ENCODE results near the gene SLC6A7. TPM values are rescaled to one million over a fixed set of nuclear protein-coding genes. Genes with fewer than 3 reads are reported as not detected.
"Not testable (repeated sequence)": the region's sequence is repeated elsewhere in the genome, so short reads cannot be mapped to it uniquely, and the experiment has no call there.

Gene SLC6A7
- polyA plus RNA-seq, 1 donor from 2014 or later = not detected

DNA sequence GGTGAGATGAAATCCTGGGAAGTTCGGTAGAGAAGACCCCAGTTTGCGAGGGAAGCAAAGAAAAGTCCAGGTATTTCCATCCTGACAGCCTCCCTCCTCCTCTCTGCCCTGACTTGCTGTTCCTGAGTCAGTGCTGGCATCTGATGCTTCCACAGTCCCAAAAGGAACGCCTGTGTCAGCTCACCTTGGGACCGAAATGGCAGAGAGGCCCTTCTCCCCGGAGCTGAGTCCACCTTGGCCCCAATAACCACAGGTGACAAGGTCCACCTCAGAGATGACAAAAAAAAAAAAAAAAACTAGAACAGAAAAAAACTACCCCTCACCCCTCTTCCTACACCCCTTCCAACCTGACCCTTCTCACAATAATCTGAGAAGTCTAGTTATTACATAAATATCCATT lies 31.6 kb downstream of the SLC6A7 start:
- Mint-ChIP-seq H3K27ac (no peak overlapping the region), H3K4me3 (no peak overlapping the region), H3K4me1 (peaks cover 0 to 2% (median 0%) of the 10 kb centered on the region in 3 donors), H3K9me3 (no peaks in the 10 kb centered on the region), H3K27me3 (peaks cover 10% of the 10 kb centered on the region), H3K36me3 (no peaks in the 10 kb centered on the region)

GRCh38 chr5:150222906-150223305 lies 33.0 kb downstream of the SLC6A7 start:
- H3K27ac Mint-ChIP-seq = no peak overlapping the region
- H3K36me3 Mint-ChIP-seq = no peaks in the 10 kb centered on the region
- H3K4me1 Mint-ChIP-seq = peaks cover 0 to 2% (median 0%) of the 10 kb centered on the region in 3 donors
- H3K4me3 Mint-ChIP-seq = no peak overlapping the region
- peaks cover 5% of the 10 kb centered on the region for H3K27me3 Mint-ChIP-seq
- H3K9me3 Mint-ChIP-seq = no peaks in the 10 kb centered on the region

GRCh38 chr5:150223474-150223873 lies 33.6 kb downstream of the SLC6A7 start:
- no peak overlapping the region for H3K27ac Mint-ChIP-seq
- H3K27me3 Mint-ChIP-seq = peaks cover 3% of the 10 kb centered on the region
- H3K4me1 Mint-ChIP-seq = no peaks in the 10 kb centered on the region
- H3K9me3 Mint-ChIP-seq = no peaks in the 10 kb centered on the region
- H3K36me3 Mint-ChIP-seq = no peaks in the 10 kb centered on the region
- no peak overlapping the region for H3K4me3 Mint-ChIP-seq

DNA sequence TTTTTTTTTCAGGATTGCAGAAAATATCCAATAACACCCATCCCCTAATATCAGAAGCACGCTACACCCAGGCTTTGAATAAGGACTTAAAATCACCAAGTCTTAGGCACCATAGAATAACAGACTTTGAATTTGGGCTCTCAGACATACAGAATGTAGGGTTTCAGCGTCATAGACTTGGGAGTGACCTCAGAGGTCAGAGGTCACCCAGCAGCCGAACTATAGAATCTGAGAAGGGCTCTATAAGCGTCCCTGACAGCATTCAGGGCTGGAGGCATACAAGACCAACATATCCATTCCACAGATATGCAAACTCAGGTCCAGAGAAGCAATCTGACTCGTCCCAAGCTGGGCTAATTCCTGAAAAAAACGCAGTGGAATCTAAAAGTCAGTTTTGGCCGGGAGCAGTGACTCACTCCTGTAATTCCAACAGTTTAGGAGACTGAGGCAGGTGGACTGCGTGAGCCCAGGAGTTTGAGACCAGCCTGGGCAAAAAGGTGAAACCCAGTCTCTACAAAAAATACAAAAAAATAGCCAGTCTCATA lies 34.7 kb downstream of the SLC6A7 start:
- Mint-ChIP-seq H3K4me1 (no peaks in the 10 kb centered on the region), H3K9me3 (no peaks in the 10 kb centered on the region), H3K4me3 (no peak overlapping the region), H3K36me3 (no peaks in the 10 kb centered on the region), H3K27me3 (peaks cover 3% of the 10 kb centered on the region), H3K27ac (no peak overlapping the region)

GRCh38 chr5:150227036-150227435 lies 37.2 kb downstream of the SLC6A7 start:
- Mint-ChIP-seq H3K4me3 (no peak overlapping the region), H3K4me1 (no peaks in the 10 kb centered on the region), H3K9me3 (peaks cover 0 to 2% (median 0%) of the 10 kb centered on the region in 3 donors), H3K36me3 (no peaks in the 10 kb centered on the region), H3K27me3 (peaks cover 6% of the 10 kb centered on the region), H3K27ac (no peak overlapping the region)

GRCh38 chr5:150227606-150228273 lies 37.9 kb downstream of the SLC6A7 start:
- Mint-ChIP-seq H3K4me3 (no peak overlapping the region), H3K4me1 (no peaks in the 10 kb centered on the region), H3K27ac (no peak overlapping the region), H3K27me3 (peaks cover 6% of the 10 kb centered on the region), H3K9me3 (peaks cover 0 to 2% (median 0%) of the 10 kb centered on the region in 3 donors), H3K36me3 (no peaks in the 10 kb centered on the region)

DNA sequence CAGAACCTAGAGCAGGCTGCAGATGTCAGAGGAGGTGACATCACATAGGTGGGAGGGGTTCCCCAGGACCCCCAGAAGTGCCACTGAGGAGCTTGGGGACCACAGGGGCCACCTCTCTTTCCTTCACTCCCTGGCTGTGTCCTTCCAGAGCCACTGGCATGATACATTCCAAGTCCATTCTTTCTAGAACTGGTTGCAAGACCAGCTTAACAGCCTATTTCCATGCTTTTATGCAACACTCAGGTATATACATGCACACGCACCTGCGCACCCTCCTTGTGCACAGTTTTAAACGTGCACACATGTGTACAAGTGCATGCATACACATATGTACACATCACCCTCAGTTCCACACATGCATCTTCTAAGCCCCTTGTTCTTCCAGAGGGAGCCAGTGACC lies 39.7 kb downstream of the SLC6A7 start:
- H3K27me3 Mint-ChIP-seq = peaks cover 5% of the 10 kb centered on the region
- H3K27ac Mint-ChIP-seq = no peak overlapping the region
- H3K4me3 Mint-ChIP-seq = peak overlapping the region in 1 of 4 donors; percentile 39
- peaks cover 0 to under 1% (median 0%) of the 10 kb centered on the region in 3 donors for H3K4me1 Mint-ChIP-seq
- peaks cover 0 to 2% (median 0%) of the 10 kb centered on the region in 3 donors for H3K9me3 Mint-ChIP-seq
- no peaks in the 10 kb centered on the region for H3K36me3 Mint-ChIP-seq

- H3K27me3 Mint-ChIP-seq = peaks cover 5% of the 10 kb centered on the region
- H3K27ac Mint-ChIP-seq = no peak overlapping the region
- no peaks in the 10 kb centered on the region for H3K36me3 Mint-ChIP-seq
- H3K4me1 Mint-ChIP-seq = peaks cover 0 to 3% (median 1%) of the 10 kb centered on the region in 3 donors
- no peak overlapping the region for H3K4me3 Mint-ChIP-seq
- peaks cover 0 to 2% (median 0%) of the 10 kb centered on the region in 3 donors for H3K9me3 Mint-ChIP-seq
Observed at GRCh38 chr5:150230842-150231241, 41.0 kb downstream of the SLC6A7 start.

DNA sequence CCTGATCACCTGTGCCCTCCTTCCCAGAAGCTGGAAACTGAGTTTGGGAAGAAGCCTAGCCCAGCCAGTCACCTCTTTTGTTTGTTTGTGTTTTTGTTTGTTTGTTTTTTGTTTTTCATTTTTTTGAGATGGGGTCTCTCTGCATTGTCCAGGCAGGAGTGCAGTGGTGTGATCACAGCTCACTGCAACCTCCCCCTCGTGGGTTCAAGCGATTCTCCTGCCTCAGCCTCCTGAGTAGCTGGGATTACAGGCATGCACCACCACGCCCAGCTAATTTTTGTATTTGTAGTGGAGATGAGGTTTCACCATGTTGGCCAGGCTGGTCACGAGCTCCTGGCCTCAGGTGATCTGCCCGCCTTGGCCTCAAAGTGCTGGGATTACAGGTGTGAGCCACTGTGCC lies 43.8 kb downstream of the SLC6A7 start:
- H3K27me3 Mint-ChIP-seq, H3K4me1 Mint-ChIP-seq, H3K27ac Mint-ChIP-seq, H3K36me3 Mint-ChIP-seq, H3K9me3 Mint-ChIP-seq, H3K4me3 Mint-ChIP-seq: not testable (repeated sequence)

- Mint-ChIP-seq H3K27me3 (peaks cover 3% of the 10 kb centered on the region), H3K4me1 (peaks cover 0 to 3% (median 1%) of the 10 kb centered on the region in 3 donors), H3K27ac (no peak overlapping the region), H3K9me3 (peaks cover 0 to 2% (median 0%) of the 10 kb centered on the region in 3 donors), H3K4me3 (no peak overlapping the region), H3K36me3 (no peaks in the 10 kb centered on the region)
Observed at GRCh38 chr5:150234576-150235499, 45.0 kb downstream of the SLC6A7 start.

- Mint-ChIP-seq H3K4me3 (no peak overlapping the region), H3K9me3 (peaks cover 0 to 2% (median 0%) of the 10 kb centered on the region in 3 donors), H3K36me3 (no peaks in the 10 kb centered on the region), H3K4me1 (peaks cover 0 to 3% (median 1%) of the 10 kb centered on the region in 3 donors), H3K27me3 (peaks cover 2% of the 10 kb centered on the region), H3K27ac (no peak overlapping the region)
Observed at GRCh38 chr5:150235500-150235854, 45.6 kb downstream of the SLC6A7 start.

DNA sequence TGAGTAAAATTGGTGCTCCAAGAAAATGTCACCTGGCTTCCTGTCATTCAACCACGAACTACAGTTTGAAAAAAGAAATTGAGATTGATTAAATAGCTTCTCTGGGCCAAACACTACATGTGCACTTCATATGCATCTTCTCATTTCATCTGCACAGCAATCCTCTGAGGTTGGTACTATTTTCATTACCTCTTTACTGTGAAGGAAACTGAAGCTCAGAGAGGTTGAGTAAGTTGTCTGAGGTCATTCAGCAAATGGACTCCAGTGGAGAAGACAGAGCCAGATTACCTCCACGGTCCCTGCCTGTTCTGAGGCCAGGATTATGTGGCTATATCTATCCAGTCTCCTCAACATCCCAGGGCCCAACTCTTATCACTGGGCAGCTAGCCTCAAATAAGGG lies 46.5 kb downstream of the SLC6A7 start:
- Mint-ChIP-seq H3K9me3 (no peaks in the 10 kb centered on the region), H3K27me3 (no peaks in the 10 kb centered on the region), H3K36me3 (no peaks in the 10 kb centered on the region), H3K27ac (no peak overlapping the region), H3K4me1 (peaks cover 0 to 3% (median 1%) of the 10 kb centered on the region in 3 donors), H3K4me3 (no peak overlapping the region)

DNA sequence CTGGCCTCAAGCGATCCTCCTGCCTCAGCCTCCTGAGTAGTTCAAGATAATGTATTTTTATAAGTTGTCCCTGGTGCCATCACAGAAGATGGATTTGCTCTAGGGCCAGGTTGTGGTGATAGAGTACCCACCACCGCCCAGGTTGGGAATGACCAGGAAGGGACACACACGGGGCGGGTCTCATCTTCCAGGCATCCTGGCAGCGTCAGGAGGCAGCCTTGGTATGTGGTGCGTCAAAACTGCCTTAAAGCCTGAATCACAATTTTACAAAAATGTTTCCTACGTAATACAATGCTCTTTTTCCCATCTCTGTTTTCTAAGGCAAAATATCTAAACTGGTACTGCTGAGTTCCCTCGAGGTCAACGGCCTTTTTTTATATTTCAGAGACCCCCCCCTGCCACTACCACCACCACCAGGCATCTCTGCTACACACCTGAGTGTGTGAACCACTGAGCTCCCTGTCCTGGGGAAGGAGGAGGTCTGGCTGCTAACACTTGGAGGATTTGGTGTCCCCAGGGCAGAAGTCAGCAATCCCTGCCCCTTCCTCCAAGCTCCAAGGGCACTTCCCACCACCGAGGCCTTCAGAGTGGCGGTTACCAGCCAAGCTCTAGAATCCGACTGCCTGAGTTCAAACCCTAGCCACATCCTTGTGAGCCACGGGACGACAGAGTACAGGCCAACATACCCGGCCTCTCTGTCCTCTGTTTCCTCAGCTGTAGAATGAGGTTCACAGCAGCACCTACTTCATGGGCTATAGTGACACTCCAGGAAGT lies 47.3 kb downstream of the SLC6A7 start:
- H3K36me3 Mint-ChIP-seq = no peaks in the 10 kb centered on the region
- H3K27ac Mint-ChIP-seq = no peak overlapping the region

GRCh38 chr5:150238646-150239045 lies 48.8 kb downstream of the SLC6A7 start:
- Mint-ChIP-seq H3K27me3 (no peaks in the 10 kb centered on the region), H3K4me1 (peaks cover 0 to 3% (median 1%) of the 10 kb centered on the region in 3 donors), H3K9me3 (no peaks in the 10 kb centered on the region), H3K36me3 (no peaks in the 10 kb centered on the region), H3K4me3 (no peak overlapping the region), H3K27ac (no peak overlapping the region)

More for the DNA sequence above, 47.3 kb downstream of the SLC6A7 start:
- Mint-ChIP-seq H3K4me1 (peaks cover 0 to 3% (median 1%) of the 10 kb centered on the region in 3 donors), H3K4me3 (no peak overlapping the region), H3K9me3 (no peaks in the 10 kb centered on the region), H3K27me3 (no peaks in the 10 kb centered on the region)
